HG03108 (cell line): ENCODE data around the gene SPRY4.
"Not testable (repeated sequence)": the region's sequence is repeated elsewhere in the genome, so short reads cannot be mapped to it uniquely, and the experiment has no call there.

Experiments used
- ATAC-seq: cut with Tn5 transposase; IDR thresholded peaks from one replicate; pipeline ENCODE4 v1.9.1; 2021; ENCODE audit warnings: moderate library complexity; ENCODE audit not compliant: unreplicated experiment

SPRY4 gene

GRCh38 chr5:142315096-142315900, 9.5 kb downstream of the SPRY4 start:
- no peak for ATAC-seq

- ATAC-seq: no peak
These were observed 10.2 kb downstream of the SPRY4 start for GRCh38 chr5:142314606-142315005.

GRCh38 chr5:142314109-142314508, 10.7 kb downstream of the SPRY4 start:
- ATAC-seq: no peak

GRCh38 chr5:142313682-142314081, 11.1 kb downstream of the SPRY4 start:
- no peak for ATAC-seq

GRCh38 chr5:142313275-142313674, 11.5 kb downstream of the SPRY4 start:
- ATAC-seq: no peak

GRCh38 chr5:142312399-142312798, 12.4 kb downstream of the SPRY4 start:
- no peak for ATAC-seq

GRCh38 chr5:142311725-142312124, 13.1 kb downstream of the SPRY4 start:
- ATAC-seq: no peak

GRCh38 chr5:142310803-142311202, 14.0 kb downstream of the SPRY4 start:
- ATAC-seq: no peak

- no peak for ATAC-seq
These were observed 15.0 kb downstream of the SPRY4 start for GRCh38 chr5:142309747-142310318.

- no peak for ATAC-seq
These were observed 16.5 kb downstream of the SPRY4 start for GRCh38 chr5:142308358-142308757.

- ATAC-seq: no peak
These were observed 17.5 kb downstream of the SPRY4 start for GRCh38 chr5:142307146-142307890.

GRCh38 chr5:142306077-142306502, 18.7 kb downstream of the SPRY4 start:
- ATAC-seq: no peak

- ATAC-seq: no peak
These were observed 19.6 kb downstream of the SPRY4 start for GRCh38 chr5:142305211-142305610.

- no peak for ATAC-seq
These were observed 20.7 kb downstream of the SPRY4 start for GRCh38 chr5:142304013-142304701.

GRCh38 chr5:142303565-142303964, 21.3 kb downstream of the SPRY4 start:
- no peak for ATAC-seq

GRCh38 chr5:142301540-142301939, 23.3 kb downstream of the SPRY4 start:
- no peak for ATAC-seq

- no peak for ATAC-seq
These were observed 24.1 kb downstream of the SPRY4 start for GRCh38 chr5:142300677-142301076.

- ATAC-seq: no peak
These were observed 26.0 kb downstream of the SPRY4 start for GRCh38 chr5:142298789-142299188.

GRCh38 chr5:142297786-142298185, 27.0 kb downstream of the SPRY4 start:
- ATAC-seq: not testable (repeated sequence)

- no peak for ATAC-seq
These were observed 27.9 kb downstream of the SPRY4 start for GRCh38 chr5:142296914-142297417.
